Trophoblast cell (in vitro differentiated cells and primary cell): ENCODE results near the gene LIPM.
A peak's percentile ranks its signal among the peaks of the same experiment; 100 is the strongest.

Source experiments
- DNase-seq, 2 donors: peaks; one replicate each; pipeline ENCODE4 v3.0.0-alpha.2; 2016
- H2AFZ ChIP-seq: 2 replicates; pipeline ENCODE4 v1.6.1; 2013; ENCODE audit warnings: low read length, moderate library complexity, mild to moderate bottlenecking; ENCODE audit not compliant: insufficient read depth, poor library complexity
- H2AK5ac ChIP-seq: 2 replicates; pipeline ENCODE4 v1.6.1; 2013; ENCODE audit warnings: mild to moderate bottlenecking, low read length
- H2BK120ac ChIP-seq: 2 replicates; pipeline ENCODE4 v1.6.1; 2013; ENCODE audit warnings: low read length, mild to moderate bottlenecking, moderate library complexity; ENCODE audit not compliant: insufficient read depth, poor library complexity
- H2BK12ac ChIP-seq: 2 replicates; pipeline ENCODE4 v1.6.1; 2013; ENCODE audit warnings: mild to moderate bottlenecking, low read length, moderate library complexity
- H2BK5ac ChIP-seq: 2 replicates; pipeline ENCODE4 v1.6.1; 2013; ENCODE audit warnings: low read length, low read depth, moderate library complexity, mild to moderate bottlenecking; ENCODE audit not compliant: poor library complexity
- H3K14ac ChIP-seq: 2 replicates; pipeline ENCODE4 v1.6.1; 2013; ENCODE audit warnings: mild to moderate bottlenecking, low read length
- H3K18ac ChIP-seq: 2 replicates; pipeline ENCODE4 v1.6.1; 2013; ENCODE audit warnings: mild to moderate bottlenecking, low read length
- H3K23ac ChIP-seq: 2 replicates; pipeline ENCODE4 v1.6.1; 2013; ENCODE audit warnings: low read length
- H3K27ac ChIP-seq: 2 replicates; pipeline ENCODE4 v1.5.1; 2013; ENCODE audit warnings: low read depth, mild to moderate bottlenecking, inconsistent platforms, low read length, moderate library complexity
- H3K27me3 ChIP-seq: 2 replicates; pipeline ENCODE4 v1.6.1; 2013; ENCODE audit warnings: inconsistent platforms, mild to moderate bottlenecking, low read length, moderate library complexity; ENCODE audit not compliant: insufficient read depth
- H3K36me3 ChIP-seq, 2 experiments: 1 replicate in 1 of 2; 2 replicates in 1 of 2; pipeline ENCODE4 v1.6.1; 2013; ENCODE audit warnings: low read length in 2 of 2, mild to moderate bottlenecking in 2 of 2, moderate library complexity in 1 of 2; ENCODE audit not compliant: insufficient read depth in 2 of 2, control insufficient read depth in 1 of 2
- H3K4ac ChIP-seq: 2 replicates; pipeline ENCODE4 v1.6.1; 2013; ENCODE audit warnings: low read depth, mild to moderate bottlenecking, low read length, moderate library complexity
- H3K4me1 ChIP-seq, 2 experiments: 1 replicate in 1 of 2; 2 replicates in 1 of 2; pipeline ENCODE4 v1.6.1; 2013; ENCODE audit warnings: low read length in 2 of 2, mild to moderate bottlenecking in 2 of 2, moderate library complexity in 1 of 2; ENCODE audit not compliant: insufficient read depth in 2 of 2, control insufficient read depth in 1 of 2
- H3K4me2 ChIP-seq: 2 replicates; pipeline ENCODE4 v1.6.1; 2013; ENCODE audit warnings: inconsistent platforms, mild to moderate bottlenecking, low read length, moderate library complexity
- H3K4me3 ChIP-seq: 2 replicates; pipeline ENCODE4 v1.5.1; 2013; ENCODE audit warnings: mild to moderate bottlenecking, low read depth, low read length, inconsistent platforms
- H3K79me1 ChIP-seq: one replicate; pipeline ENCODE4 v1.6.1; 2013; ENCODE audit warnings: low read length
- H3K79me2 ChIP-seq: 2 replicates; pipeline ENCODE4 v1.6.1; 2013; ENCODE audit warnings: low read length, mild to moderate bottlenecking; ENCODE audit not compliant: control insufficient read depth, insufficient read depth, poor library complexity
- H3K9ac ChIP-seq: 2 replicates; pipeline ENCODE4 v1.6.1; 2013; ENCODE audit warnings: mild to moderate bottlenecking, low read length
- H3K9me3 ChIP-seq: 2 replicates; pipeline ENCODE4 v1.6.1; 2013; ENCODE audit warnings: low read depth, mild to moderate bottlenecking, control low read depth, inconsistent platforms, low read length; ENCODE audit not compliant: insufficient read depth
- H4K12ac ChIP-seq: 2 replicates; pipeline ENCODE4 v1.6.1; 2013; ENCODE audit warnings: low read depth, mild to moderate bottlenecking, low read length, moderate library complexity
- H4K8ac ChIP-seq: 2 replicates; pipeline ENCODE4 v1.6.1; 2013; ENCODE audit warnings: low read depth, mild to moderate bottlenecking, low read length, moderate library complexity
- H4K91ac ChIP-seq: one replicate; pipeline ENCODE4 v1.6.1; 2013; ENCODE audit warnings: low read depth, mild to moderate bottlenecking, low read length, moderate library complexity
- WGBS: extraction: QIAGEN DNeasy Blood & Tissue Kit; methylation state at CpG from one replicate; pipeline ENCODE4 v1.1.7; 2013; ENCODE audit warnings: missing lambda C conversion rate; ENCODE audit not compliant: insufficient read length, insufficient coverage; ENCODE audit errors: extremely low coverage; 5-methylcytosine and 5-hydroxymethylcytosine counted together

The LIPM gene

GRCh38 chr10:88833156-88833555 is 30.6 kb downstream of the LIPM start:
- WGBS, result no CpG with 5 or more reads among the region's 2 CpGs
- Histone ChIP-seq H2BK120ac (no peak overlapping the region), H3K4me1 (no peaks in the 10 kb centered on the region), H4K12ac (no peak overlapping the region), H3K79me2 (no peaks in the 10 kb centered on the region), H3K9ac (no peak overlapping the region), H2AFZ (no peak overlapping the region), H4K91ac (no peak overlapping the region), H3K4me3 (no peak overlapping the region), H2BK5ac (no peak overlapping the region), H4K8ac (no peak overlapping the region), H3K79me1 (no peaks in the 10 kb centered on the region), H3K18ac (no peak overlapping the region), H3K14ac (no peak overlapping the region), H3K4ac (no peak overlapping the region), H2AK5ac (no peak overlapping the region), H3K4me2 (no peak overlapping the region), H3K27me3 (no peaks in the 10 kb centered on the region), H3K9me3 (no peaks in the 10 kb centered on the region), H3K36me3 (no peaks in the 10 kb centered on the region), H3K23ac (no peak overlapping the region), H3K27ac (no peak overlapping the region), H2BK12ac (no peak overlapping the region)
- no peak for DNase-seq

- no peak overlapping the region for H3K4me2 ChIP-seq
- WGBS, result no CpG with 5 or more reads among the region's 2 CpGs
Observed at GRCh38 chr10:88833723-88834122, 31.2 kb downstream of the LIPM start.

GRCh38 chr10:88835096-88835909 is 32.8 kb downstream of the LIPM start:
- Histone ChIP-seq H3K79me1 (no peaks in the 10 kb centered on the region), H2BK12ac (no peak overlapping the region), H3K4ac (no peak overlapping the region), H4K91ac (no peak overlapping the region), H3K27ac (no peak overlapping the region), H3K79me2 (no peaks in the 10 kb centered on the region), H4K12ac (no peak overlapping the region), H2BK5ac (no peak overlapping the region), H3K4me1 (no peaks in the 10 kb centered on the region), H4K8ac (no peak overlapping the region), H2AK5ac (no peak overlapping the region), H3K9ac (no peak overlapping the region), H3K9me3 (no peaks in the 10 kb centered on the region), H3K4me3 (no peak overlapping the region), H3K36me3 (no peaks in the 10 kb centered on the region), H3K23ac (no peak overlapping the region), H2BK120ac (no peak overlapping the region), H2AFZ (no peak overlapping the region), H3K4me2 (no peak overlapping the region), H3K18ac (no peak overlapping the region), H3K14ac (no peak overlapping the region), H3K27me3 (no peaks in the 10 kb centered on the region)
- WGBS, result no CpG with 5 or more reads among the region's 10 CpGs
- DNase-seq, result peak; percentile 74 to 93

More at GRCh38 chr10:88833723-88834122, 31.2 kb downstream of the LIPM start:
- no peak overlapping the region for H3K4me3 ChIP-seq
- no peak overlapping the region for H2BK5ac ChIP-seq
- no peaks in the 10 kb centered on the region for H3K79me1 ChIP-seq
- no peak overlapping the region for H3K14ac ChIP-seq
- H3K27ac ChIP-seq, result no peak overlapping the region
- no peak overlapping the region for H3K23ac ChIP-seq
- no peaks in the 10 kb centered on the region for H3K4me1 ChIP-seq
- no peak overlapping the region for H2AFZ ChIP-seq
- no peak overlapping the region for H4K91ac ChIP-seq
- no peak overlapping the region for H2BK120ac ChIP-seq
- H2BK12ac ChIP-seq, result no peak overlapping the region
- DNase-seq, result no peak
- H3K18ac ChIP-seq, result no peak overlapping the region
- H3K27me3 ChIP-seq, result no peaks in the 10 kb centered on the region
- no peak overlapping the region for H4K12ac ChIP-seq
- H3K9ac ChIP-seq, result no peak overlapping the region
- H3K79me2 ChIP-seq, result no peaks in the 10 kb centered on the region
- no peaks in the 10 kb centered on the region for H3K36me3 ChIP-seq
- H3K4ac ChIP-seq, result no peak overlapping the region
- no peak overlapping the region for H4K8ac ChIP-seq
- H2AK5ac ChIP-seq, result no peak overlapping the region
- no peaks in the 10 kb centered on the region for H3K9me3 ChIP-seq

GRCh38 chr10:88835910-88836221 is 33.3 kb downstream of the LIPM start:
- no peaks in the 10 kb centered on the region for H3K36me3 ChIP-seq
- H2AFZ ChIP-seq, result no peak overlapping the region
- no peaks in the 10 kb centered on the region for H3K4me1 ChIP-seq
- H3K79me2 ChIP-seq, result no peaks in the 10 kb centered on the region
- H3K23ac ChIP-seq, result no peak overlapping the region
- no CpG with 5 or more reads among the region's 2 CpGs for WGBS
- no peak overlapping the region for H2BK5ac ChIP-seq
- no peaks in the 10 kb centered on the region for H3K79me1 ChIP-seq
- no peak overlapping the region for H4K91ac ChIP-seq
- no peak overlapping the region for H4K12ac ChIP-seq
- no peak for DNase-seq
- no peak overlapping the region for H2AK5ac ChIP-seq
- no peak overlapping the region for H3K4me3 ChIP-seq
- H4K8ac ChIP-seq, result no peak overlapping the region
- H3K4ac ChIP-seq, result no peak overlapping the region
- no peak overlapping the region for H2BK12ac ChIP-seq
- H3K27ac ChIP-seq, result no peak overlapping the region
- H3K18ac ChIP-seq, result no peak overlapping the region
- no peak overlapping the region for H3K4me2 ChIP-seq
- H2BK120ac ChIP-seq, result no peak overlapping the region
- H3K27me3 ChIP-seq, result no peaks in the 10 kb centered on the region
- no peaks in the 10 kb centered on the region for H3K9me3 ChIP-seq
- H3K9ac ChIP-seq, result no peak overlapping the region
- H3K14ac ChIP-seq, result no peak overlapping the region
